Pancreas (tissue), 10 donors: ENCODE results near the gene RAP1GAP. TPM values are rescaled to one million over a fixed set of nuclear protein-coding genes. Genes with fewer than 3 reads are reported as not detected.
A peak's percentile ranks its signal among the peaks of the same experiment; 100 is the strongest.

Source experiments
- ATAC-seq, 4 donors: fragments of 200-7000 bp; cut with Tn5 transposase; one replicate each; pipeline versions ENCODE4 v1.8.0 to v1.9.1; 2020; ENCODE audit warnings: mild to moderate bottlenecking in 4 of 4, moderate library complexity in 4 of 4
- DNase-seq, 6 donors: peaks; one replicate each; pipeline ENCODE4 v3.0.0-alpha.2; 2020
- FAIRE-seq: peaks from 2 replicates; lab custom pipeline; 2012; peaks lifted over from hg19 to GRCh38; lab: Jason Lieb, UNC
- H3K27ac ChIP-seq, 4 donors: fragments of 200-600 bp; sonication (generic); 1 replicate in 3 of 4; 2 replicates in 1 of 4; pipeline versions ENCODE4 v1.5.0 to v1.8.0; 2020
- H3K27me3 ChIP-seq, 4 donors: fragments of 200-600 bp; one replicate each; pipeline ENCODE4 v1.8.0; 2021
- H3K36me3 ChIP-seq, 3 donors: fragments of 200-600 bp; sonication (generic) in 1 of 3; one replicate each; pipeline versions ENCODE4 v1.5.0 to v1.8.0; 2020 to 2021
- H3K4me1 ChIP-seq, 3 donors: fragments of 200-600 bp; one replicate each; pipeline ENCODE4 v1.8.0; 2021
- H3K4me3 ChIP-seq, 4 donors: fragments of 200-600 bp; sonication (generic) in 2 of 4; one replicate each; pipeline versions ENCODE4 v1.5.0 to v1.8.0; 2020 to 2021
- H3K9me3 ChIP-seq, 4 donors: fragments of 200-600 bp; one replicate each; pipeline ENCODE4 v1.8.0; 2021
- CTCF ChIP-seq, 4 donors: fragments of 200-600 bp; sonication (generic) in 3 of 4; IDR thresholded peaks; one replicate each; pipeline versions ENCODE4 v1.5.0 to v1.8.0; 2021; ENCODE audit warnings: antibody characterized with exemption in 4 of 4
- WGBS, 2 donors: extraction: QIAGEN DNeasy Blood & Tissue Kit; methylation state at CpG; one replicate each; pipeline ENCODE4 v1.1.7; 2013; 5-methylcytosine and 5-hydroxymethylcytosine counted together
- intact Hi-C, 3 donors: fragments of 100-400 bp; cut with DNase I; formaldehyde crosslinking; loops; one replicate each; pipeline versions ENCODE4 v1.11.1 to v1.14.2; 2022
- polyA plus RNA-seq, 2 donors: library from polyadenylated mRNA; stranded (reverse); fragments of 200-250 nt; gene quantifications; one replicate each; pipeline ENCODE4 v1.2.3, GENCODE V29; 2013
- total RNA-seq, 6 donors: library from RNA; stranded (reverse); fragmentation: NEBNext Ultra II Directional in 4 of 6; extraction: Animal tissue kit (Norgen Biotek cat#: 25700) in 4 of 6; gene quantifications; one replicate each; pipeline versions ENCODE4 v1.2.1 to v1.2.4, GENCODE V29; 2021 to 2023
- donor health status: healthy with polysubstance abuse.
- donor health status: DM: no; HTN: no; CAD: no; lungs with moderate emphysema.
- donor health status: DM: no; HTN: no; CAD: no.
- donor health status: control.
- donor health status: control.
- donor health status: Bipolar disorder and iron deficiency.
- donor health status: DM: yes; HTN: yes; CAD: no.
- donor health status: DM: no; HTN: no; CAD: no.
- donor health status: DM: no; HTN: no; CAD: no.
- donor health status: DM: yes; HTN: yes; CAD: no.

Gene RAP1GAP
- total and polyA plus RNA-seq, 8 donors = 53.4 to 100 (median 73.0) TPM

- no peak for TF ChIP-seq CTCF (IDR thresholded peaks at IDR 0.05)
- no peak for DNase-seq
- ATAC-seq = no peak
- Histone ChIP-seq H3K36me3 (no peaks in the 10 kb centered on the region), H3K4me3 (no peak overlapping the region), H3K27ac (no peak overlapping the region), H3K4me1 (peaks cover 12 to 30% (median 16%) of the 10 kb centered on the region in 3 donors), H3K9me3 (no peaks in the 10 kb centered on the region), H3K27me3 (no peaks in the 10 kb centered on the region)
- no peak for FAIRE-seq
- intact Hi-C loops = no loop called here
- WGBS, 2 donors = 74 to 78% methylated on average over 11 of the region's 11 CpGs
Observed at GRCh38 chr1:21670956-21671902, 2.1 kb upstream of the RAP1GAP start.

- H3K27ac ChIP-seq = no peak overlapping the region
- intact Hi-C loops = no loop called here
Observed at GRCh38 chr1:21670059-21670881, 1.1 kb upstream of the RAP1GAP start.

GRCh38 chr1:21668951-21669257 is 253 bp downstream of the RAP1GAP start:
- H3K27ac ChIP-seq = no peak overlapping the region
- 1 to 7% methylated on average over 3 to 25 of the region's 25 CpGs for WGBS, 2 donors
- H3K9me3 ChIP-seq = no peaks in the 10 kb centered on the region
- FAIRE-seq (no peak), ATAC-seq (no peak), DNase-seq (peak in 2 of 6 donors; percentile 64 to 82)
- H3K4me1 ChIP-seq = peaks cover 12 to 30% (median 16%) of the 10 kb centered on the region in 3 donors
- intact Hi-C loops = no loop called here
- H3K4me3 ChIP-seq = peak overlapping the region; percentile 15 to 64 (median 40)
- no peaks in the 10 kb centered on the region for H3K36me3 ChIP-seq
- no peak for TF ChIP-seq CTCF (IDR thresholded peaks at IDR 0.05)
- H3K27me3 ChIP-seq = no peaks in the 10 kb centered on the region

More at GRCh38 chr1:21670059-21670881, 1.1 kb upstream of the RAP1GAP start:
- TF ChIP-seq CTCF (IDR thresholded peaks at IDR 0.05) = no peak
- DNase-seq (no peak), FAIRE-seq (no peak), ATAC-seq (no peak)
- Histone ChIP-seq H3K27me3 (no peaks in the 10 kb centered on the region), H3K4me1 (peaks cover 12 to 30% (median 16%) of the 10 kb centered on the region in 3 donors), H3K36me3 (no peaks in the 10 kb centered on the region), H3K4me3 (peak overlapping the region in 2 of 4 donors; percentile 52 to 64), H3K9me3 (no peaks in the 10 kb centered on the region)
- WGBS, 2 donors = 53 to 62% methylated on average over 16 of the region's 16 CpGs

GRCh38 chr1:21668232-21668950 is 766 bp downstream of the RAP1GAP start:
- Histone ChIP-seq H3K4me1 (peaks cover 12 to 26% (median 16%) of the 10 kb centered on the region in 3 donors), H3K27me3 (no peaks in the 10 kb centered on the region), H3K4me3 (peak overlapping the region in 3 of 4 donors; percentile 27 to 64 (median 52)), H3K9me3 (no peaks in the 10 kb centered on the region), H3K36me3 (no peaks in the 10 kb centered on the region), H3K27ac (no peak overlapping the region)
- TF ChIP-seq CTCF (IDR thresholded peaks at IDR 0.05) = no peak
- 9% methylated on average over 30 to 33 of the region's 33 CpGs for WGBS, 2 donors
- FAIRE-seq (no peak), DNase-seq (peak in 1 of 6 donors; percentile 68), ATAC-seq (peak in 2 of 4 donors; percentile 4 to 10)
- intact Hi-C loops = no loop called here
